Endothelial cell of umbilical vein (primary cell): ENCODE measurements around the gene DEPDC4. TPM values are rescaled to one million over a fixed set of nuclear protein-coding genes. Genes with fewer than 3 reads are reported as not detected.

Source experiments
- BruUV-seq: library from RNA; stranded (reverse); fragments of 400-500 nt; replicated peaks from 2 replicates; lab custom pipeline; 2021; lab: Mats Ljungman, UMichigan
- CTCF ChIA-PET: fragments of 300-600, 350-600 bp; sonication (Branson Sonifier 250); formaldehyde crosslinking; loops from one replicate; lab custom pipeline; 2021; ENCODE audit warnings: antibody characterized with exemption, inconsistent platforms; lab: Charles Lee
- POLR2A ChIA-PET: fragments of 300-600, 350-600 bp; sonication (Branson Sonifier 250); formaldehyde crosslinking; loops from one replicate; lab custom pipeline; 2021; ENCODE audit warnings: antibody characterized with exemption, inconsistent platforms; lab: Charles Lee
- DNase-seq: peaks from one replicate; pipeline ENCODE4 v3.0.0-alpha.2; 2011; ENCODE audit warnings: low read depth, low spot score
- FAIRE-seq: peaks from 2 replicates; lab custom pipeline; 2011; peaks lifted over from hg19 to GRCh38; lab: Jason Lieb, UNC
- H2AFZ ChIP-seq: 2 replicates; pipeline ENCODE4 v1.6.0; 2012; ENCODE audit warnings: low read depth, low read length, control low read depth, inconsistent platforms
- H3K27ac ChIP-seq: 2 replicates; pipeline ENCODE4 v1.5.1; 2011; ENCODE audit warnings: low read depth, mild to moderate bottlenecking, control low read depth, low read length, moderate library complexity; ENCODE audit not compliant: insufficient read depth
- H3K27me3 ChIP-seq, 2 experiments: 2 replicates each; pipeline versions ENCODE4 v1.6.0 to v1.6.1; 2011; ENCODE audit warnings: low read length in 2 of 2, mixed read lengths in 1 of 2; ENCODE audit not compliant: control insufficient read depth in 2 of 2, insufficient read depth in 2 of 2
- H3K36me3 ChIP-seq, 2 experiments: 2 replicates in 1 of 2; 3 replicates in 1 of 2; pipeline ENCODE4 v1.5.1; 2011; ENCODE audit warnings: low read length in 2 of 2, mild to moderate bottlenecking in 1 of 2, moderate library complexity in 1 of 2; ENCODE audit not compliant: control insufficient read depth in 2 of 2, insufficient read depth in 2 of 2; ENCODE audit errors: extremely low read depth in 1 of 2
- H3K4me1 ChIP-seq: 3 replicates; pipeline ENCODE4 v1.5.1; 2011; ENCODE audit warnings: mild to moderate bottlenecking, low read length; ENCODE audit not compliant: control insufficient read depth, insufficient read depth; ENCODE audit errors: extremely low read depth
- H3K4me2 ChIP-seq: 2 replicates; pipeline ENCODE4 v1.6.1; 2011; ENCODE audit warnings: low read length, control low read depth, mixed read lengths; ENCODE audit not compliant: insufficient read depth
- H3K4me3 ChIP-seq, 3 experiments: fragments of 200-600 bp in 1 of 3; sonication (generic), shearing (Covaris generic) in 1 of 3; replicated peaks in 1 of 3; 2 replicates each; pipeline ENCODE4 v1.5.1; 2011 to 2016; ENCODE audit warnings: control low read depth in 3 of 3, low read length in 3 of 3, mild to moderate bottlenecking in 2 of 3, inconsistent platforms in 1 of 3, low read depth in 1 of 3, moderate library complexity in 1 of 3; ENCODE audit not compliant: insufficient read depth in 1 of 3
- H3K79me2 ChIP-seq: 2 replicates; pipeline ENCODE4 v1.6.0; 2012; ENCODE audit warnings: low read length, inconsistent platforms; ENCODE audit not compliant: control insufficient read depth, insufficient read depth
- H3K9ac ChIP-seq: replicated peaks from 2 replicates; pipeline ENCODE3; 2011; ENCODE audit warnings: low read length, control low read depth; ENCODE audit not compliant: insufficient read depth; ENCODE audit errors: extremely low read depth
- H3K9me1 ChIP-seq: replicated peaks from 3 replicates; pipeline ENCODE4 v1.6.0; 2011; ENCODE audit warnings: mild to moderate bottlenecking, low read length; ENCODE audit not compliant: control insufficient read depth, insufficient read depth; ENCODE audit errors: extremely low read depth
- H3K9me3 ChIP-seq: replicated peaks from 2 replicates; pipeline ENCODE4 v1.5.1; 2012; ENCODE audit warnings: low read length, inconsistent platforms; ENCODE audit not compliant: control insufficient read depth, insufficient read depth
- H4K20me1 ChIP-seq: replicated peaks from 2 replicates; pipeline ENCODE3; 2011; ENCODE audit warnings: mild to moderate bottlenecking, low read length; ENCODE audit not compliant: control insufficient read depth, insufficient read depth; ENCODE audit errors: extremely low read depth
- CTCF ChIP-seq, 2 donors: IDR thresholded peaks; 1 replicate in 1 of 2; 2 replicates in 1 of 2; pipeline ENCODE4 v1.5.1; 2011; ENCODE audit warnings: low read length in 2 of 2, mild to moderate bottlenecking in 2 of 2, moderate library complexity in 2 of 2, control low read depth in 1 of 2, inconsistent platforms in 1 of 2, low read depth in 1 of 2; ENCODE audit not compliant: insufficient read depth in 1 of 2; ENCODE audit errors: extremely low read depth in 1 of 2
- EZH2 ChIP-seq: IDR thresholded peaks from 2 replicates; pipeline ENCODE4 v1.6.1; 2012; ENCODE audit warnings: borderline replicate concordance, low read depth, mild to moderate bottlenecking, moderate library complexity, low read length, inconsistent platforms; ENCODE audit not compliant: severe bottlenecking
- FOS ChIP-seq: IDR thresholded peaks from 2 replicates; pipeline ENCODE4 v1.6.1; 2011; ENCODE audit warnings: mild to moderate bottlenecking, low read length, moderate library complexity, borderline replicate concordance; ENCODE audit not compliant: insufficient read depth
- GATA2 ChIP-seq: IDR thresholded peaks from 2 replicates; pipeline ENCODE4 v1.7.0; 2011; ENCODE audit warnings: low read depth, mild to moderate bottlenecking, moderate library complexity, mixed read lengths, low read length; ENCODE audit not compliant: insufficient read length, insufficient read depth
- JUN ChIP-seq: IDR thresholded peaks from 2 replicates; pipeline ENCODE4 v1.6.1; 2011; ENCODE audit warnings: borderline replicate concordance, low read depth; ENCODE audit not compliant: insufficient read length, insufficient read depth
- MAX ChIP-seq: IDR thresholded peaks from 2 replicates; pipeline ENCODE4 v1.6.1; 2011; ENCODE audit not compliant: insufficient read depth, insufficient read length
- MYC ChIP-seq: IDR thresholded peaks from one replicate; pipeline ENCODE4 v1.6.1; 2011; ENCODE audit warnings: mild to moderate bottlenecking, low read depth, low read length
- POLR2A ChIP-seq: IDR thresholded peaks from 2 replicates; pipeline ENCODE4 v1.6.1; 2012; ENCODE audit warnings: low read depth, mild to moderate bottlenecking, control low read depth, low read length
- POLR2AphosphoS5 ChIP-seq: IDR thresholded peaks from 2 replicates; pipeline ENCODE4 v1.6.1; 2012; ENCODE audit warnings: low read depth, mild to moderate bottlenecking, control low read depth, low read length, moderate library complexity; ENCODE audit not compliant: insufficient read depth
- dilution Hi-C: fragments of 300-500 bp; cut with MboI; formaldehyde crosslinking; loops from one replicate; pipeline ENCODE4 v1.15.0; 2019; ENCODE audit warnings: low sequenced_read_pairs; ENCODE audit not compliant: extremely low pct_ligation_motif_present
- intact Hi-C: fragments of 100-400 bp; cut with micrococcal nuclease; formaldehyde crosslinking; loops from one replicate; pipeline ENCODE4 v1.10.0; 2022
- polyA plus RNA-seq, 4 experiments: library from polyadenylated mRNA; depleted of rRNA in 3 of 4; stranded (reverse) in 3 of 4; unstranded in 1 of 4; fragments of >200 nt; gene quantifications; 2 replicates each; pipeline versions ENCODE4 v1.2.1 to v1.2.3, GENCODE V29; 2011 to 2012; ENCODE audit warnings: missing spikeins in 1 of 4
- total RNA-seq: library from RNA; stranded (reverse); gene quantifications from 2 replicates; pipeline ENCODE4 v1.2.3, GENCODE V29; 2021

Gene DEPDC4
- total and polyA plus RNA-seq, 2 donors (not counting 3 experiments of a cell fraction or from before 2014, with no cell fraction given), result 0.15 to 0.66 TPM

GRCh38 chr12:100251917-100252316 is 15.0 kb downstream of the DEPDC4 start:
- Histone ChIP-seq H3K9me3 (no peaks in the 10 kb centered on the region), H3K4me3 (no peak overlapping the region), H3K36me3 (no peaks in the 10 kb centered on the region), H3K9me1 (no peaks in the 10 kb centered on the region), H3K79me2 (no peaks in the 10 kb centered on the region), H4K20me1 (no peaks in the 10 kb centered on the region), H3K9ac (no peak overlapping the region), H3K27ac (no peak overlapping the region), H3K27me3 (no peaks in the 10 kb centered on the region), H3K4me1 (no peaks in the 10 kb centered on the region), H2AFZ (no peak overlapping the region), H3K4me2 (no peak overlapping the region)
- ChIA-PET POLR2A (no interaction called here), CTCF (interaction anchor here (1.3 kb wide), 1 partner anchor 17 kb away, joined by 6 read pairs; no protein-coding TSS in a partner anchor)
- no peak for FAIRE-seq
- DNase-seq, result no peak
- no TSS peak for BruUV-seq
- dilution Hi-C loops (no loop called here), intact Hi-C loops (no loop called here)
- TF ChIP-seq GATA2 (no peak), CTCF (IDR thresholded peaks at IDR 0.05; ENCODE audit: extremely low read depth in 1 of 2, insufficient read depth in 1 of 2, low read depth in 1 of 2, low read length in 2 of 2) (no peak), JUN (no peak), MAX (no peak), EZH2 (no peak), POLR2A (no peak), POLR2AphosphoS5 (no peak), FOS (no peak), MYC (no peak)
